Measurements from ENCODE around the gene ZNF524. TPM values are rescaled to one million over a fixed set of nuclear protein-coding genes. Genes with fewer than 3 reads are reported as not detected.
"Not testable (repeated sequence)": the region's sequence is repeated elsewhere in the genome, so short reads cannot be mapped to it uniquely, and the experiment has no call there.

The ZNF524 gene
- polyA plus RNA-seq, 2 donors: 24.6 to 30.5 TPM

GRCh38 chr19:55580628-55581144 lies 19.4 kb upstream of the ZNF524 start, which contains the start of gene ZNF579:
Gene ZNF579 (minus strand): TSS chr19:55580848. CDS start chr19:55579639, 1,209 bp downstream.
- 0 to 1% methylated on average over 16 to 24 of the region's 24 CpGs for WGBS, 2 donors
- Histone ChIP-seq H3K36me3 (ENCODE audit: control insufficient read depth in 2 of 2, insufficient read depth in 2 of 2, low read length in 1 of 2) (peaks cover 4 to 9% of the 10 kb centered on the region in 2 donors), H3K4me1 (ENCODE audit: control insufficient read depth in 2 of 2, insufficient read depth in 2 of 2, low read length in 1 of 2) (peaks cover 0 to 4% of the 10 kb centered on the region in 2 donors), H3K27me3 (ENCODE audit: control insufficient read depth in 1 of 2, insufficient read depth in 2 of 2, low read length in 2 of 2) (no peaks in the 10 kb centered on the region), H3K27ac (ENCODE audit: low read depth in 2 of 2, low read length in 1 of 2) (peak within 1 kb of the TSS; percentile 76 to 83), H3K4me3 (ENCODE audit: low read depth in 1 of 2, low read length in 2 of 2) (peak within 1 kb of the TSS; percentile 68 to 86), H3K9me3 (ENCODE audit: control insufficient read depth in 2 of 2, insufficient read depth in 1 of 2, low read depth in 1 of 2, low read length in 1 of 2) (no peaks in the 10 kb centered on the region)

GRCh38 chr19:55581145-55581822 lies 18.8 kb upstream of the ZNF524 start:
- H3K4me1 ChIP-seq (ENCODE audit: control insufficient read depth in 2 of 2, insufficient read depth in 2 of 2, low read length in 1 of 2): peaks cover 0 to 9% of the 10 kb centered on the region in 2 donors
- 20 to 23% methylated on average over 12 of the region's 12 CpGs for WGBS, 2 donors
- no peaks in the 10 kb centered on the region for H3K9me3 ChIP-seq (ENCODE audit: control insufficient read depth in 2 of 2, insufficient read depth in 1 of 2, low read depth in 1 of 2, low read length in 1 of 2)
- peak overlapping the region; percentile 76 to 83 for H3K27ac ChIP-seq (ENCODE audit: low read depth in 2 of 2, low read length in 1 of 2)
- peak overlapping the region; percentile 68 to 86 for H3K4me3 ChIP-seq (ENCODE audit: low read depth in 1 of 2, low read length in 2 of 2)
- no peaks in the 10 kb centered on the region for H3K27me3 ChIP-seq (ENCODE audit: control insufficient read depth in 1 of 2, insufficient read depth in 2 of 2, low read length in 2 of 2)
- H3K36me3 ChIP-seq (ENCODE audit: control insufficient read depth in 2 of 2, insufficient read depth in 2 of 2, low read length in 1 of 2): peaks cover 4 to 9% of the 10 kb centered on the region in 2 donors

- H3K4me3 ChIP-seq (ENCODE audit: low read depth in 1 of 2, low read length in 2 of 2): no peak overlapping the region
- H3K27ac ChIP-seq (ENCODE audit: low read depth in 2 of 2, low read length in 1 of 2): no peak overlapping the region
- peaks cover 4 to 8% of the 10 kb centered on the region in 2 donors for H3K36me3 ChIP-seq (ENCODE audit: control insufficient read depth in 2 of 2, insufficient read depth in 2 of 2, low read length in 1 of 2)
- peaks cover 1 to 9% of the 10 kb centered on the region in 2 donors for H3K4me1 ChIP-seq (ENCODE audit: control insufficient read depth in 2 of 2, insufficient read depth in 2 of 2, low read length in 1 of 2)
- no peaks in the 10 kb centered on the region for H3K27me3 ChIP-seq (ENCODE audit: control insufficient read depth in 1 of 2, insufficient read depth in 2 of 2, low read length in 2 of 2)
- H3K9me3 ChIP-seq (ENCODE audit: control insufficient read depth in 2 of 2, insufficient read depth in 1 of 2, low read depth in 1 of 2, low read length in 1 of 2): no peaks in the 10 kb centered on the region
- WGBS, 2 donors: 16 to 18% methylated on average over 6 of the region's 6 CpGs
Measured at GRCh38 chr19:55581823-55582223, 18.3 kb upstream of the ZNF524 start.

GRCh38 chr19:55582284-55582683 lies 17.8 kb upstream of the ZNF524 start:
- H3K4me1 ChIP-seq (ENCODE audit: control insufficient read depth in 2 of 2, insufficient read depth in 2 of 2, low read length in 1 of 2); H3K36me3 ChIP-seq (ENCODE audit: control insufficient read depth in 2 of 2, insufficient read depth in 2 of 2, low read length in 1 of 2); H3K4me3 ChIP-seq (ENCODE audit: low read depth in 1 of 2, low read length in 2 of 2); H3K27ac ChIP-seq (ENCODE audit: low read depth in 2 of 2, low read length in 1 of 2); H3K9me3 ChIP-seq (ENCODE audit: control insufficient read depth in 2 of 2, insufficient read depth in 1 of 2, low read depth in 1 of 2, low read length in 1 of 2); H3K27me3 ChIP-seq (ENCODE audit: control insufficient read depth in 1 of 2, insufficient read depth in 2 of 2, low read length in 2 of 2): not testable (repeated sequence)
- WGBS, 2 donors: 63 to 82% methylated on average over 4 of the region's 4 CpGs

GRCh38 chr19:55583897-55584296 lies 16.2 kb upstream of the ZNF524 start:
- not testable (repeated sequence) for H3K27me3 ChIP-seq (ENCODE audit: control insufficient read depth in 1 of 2, insufficient read depth in 2 of 2, low read length in 2 of 2); H3K9me3 ChIP-seq (ENCODE audit: control insufficient read depth in 2 of 2, insufficient read depth in 1 of 2, low read depth in 1 of 2, low read length in 1 of 2); H3K4me1 ChIP-seq (ENCODE audit: control insufficient read depth in 2 of 2, insufficient read depth in 2 of 2, low read length in 1 of 2); H3K4me3 ChIP-seq (ENCODE audit: low read depth in 1 of 2, low read length in 2 of 2); H3K27ac ChIP-seq (ENCODE audit: low read depth in 2 of 2, low read length in 1 of 2); H3K36me3 ChIP-seq (ENCODE audit: control insufficient read depth in 2 of 2, insufficient read depth in 2 of 2, low read length in 1 of 2)
- WGBS, 2 donors: 78 to 84% methylated on average over 8 of the region's 8 CpGs

- Histone ChIP-seq H3K27ac (ENCODE audit: low read depth in 2 of 2, low read length in 1 of 2) (no peak overlapping the region), H3K4me1 (ENCODE audit: control insufficient read depth in 2 of 2, insufficient read depth in 2 of 2, low read length in 1 of 2) (peaks cover 7 to 9% of the 10 kb centered on the region in 2 donors)
- 89 to 90% methylated on average over 11 of the region's 11 CpGs for WGBS, 2 donors
Measured at GRCh38 chr19:55584871-55585270, 15.2 kb upstream of the ZNF524 start.

GRCh38 chr19:55585658-55586339 lies 14.3 kb upstream of the ZNF524 start:
- Histone ChIP-seq H3K27ac (ENCODE audit: low read depth in 2 of 2, low read length in 1 of 2) (no peak overlapping the region), H3K4me1 (ENCODE audit: control insufficient read depth in 2 of 2, insufficient read depth in 2 of 2, low read length in 1 of 2) (peaks cover 7 to 9% of the 10 kb centered on the region in 2 donors), H3K9me3 (ENCODE audit: control insufficient read depth in 2 of 2, insufficient read depth in 1 of 2, low read depth in 1 of 2, low read length in 1 of 2) (no peaks in the 10 kb centered on the region), H3K36me3 (ENCODE audit: control insufficient read depth in 2 of 2, insufficient read depth in 2 of 2, low read length in 1 of 2) (no peaks in the 10 kb centered on the region), H3K27me3 (ENCODE audit: control insufficient read depth in 1 of 2, insufficient read depth in 2 of 2, low read length in 2 of 2) (no peaks in the 10 kb centered on the region), H3K4me3 (ENCODE audit: low read depth in 1 of 2, low read length in 2 of 2) (peak overlapping the region in 1 of 2 donors; percentile 21)
- WGBS, 2 donors: 3% methylated on average over 24 to 36 of the region's 36 CpGs

More at GRCh38 chr19:55584871-55585270, 15.2 kb upstream of the ZNF524 start:
- H3K4me3 ChIP-seq (ENCODE audit: low read depth in 1 of 2, low read length in 2 of 2): no peak overlapping the region
- H3K27me3 ChIP-seq (ENCODE audit: control insufficient read depth in 1 of 2, insufficient read depth in 2 of 2, low read length in 2 of 2): no peaks in the 10 kb centered on the region
- H3K9me3 ChIP-seq (ENCODE audit: control insufficient read depth in 2 of 2, insufficient read depth in 1 of 2, low read depth in 1 of 2, low read length in 1 of 2): no peaks in the 10 kb centered on the region
- H3K36me3 ChIP-seq (ENCODE audit: control insufficient read depth in 2 of 2, insufficient read depth in 2 of 2, low read length in 1 of 2): no peaks in the 10 kb centered on the region

GRCh38 chr19:55586976-55587668 lies 13.0 kb upstream of the ZNF524 start:
- Histone ChIP-seq H3K27ac (ENCODE audit: low read depth in 2 of 2, low read length in 1 of 2) (no peak overlapping the region), H3K36me3 (ENCODE audit: control insufficient read depth in 2 of 2, insufficient read depth in 2 of 2, low read length in 1 of 2) (no peaks in the 10 kb centered on the region), H3K4me3 (ENCODE audit: low read depth in 1 of 2, low read length in 2 of 2) (peak overlapping the region; percentile 27 to 28), H3K27me3 (ENCODE audit: control insufficient read depth in 1 of 2, insufficient read depth in 2 of 2, low read length in 2 of 2) (no peaks in the 10 kb centered on the region), H3K9me3 (ENCODE audit: control insufficient read depth in 2 of 2, insufficient read depth in 1 of 2, low read depth in 1 of 2, low read length in 1 of 2) (no peaks in the 10 kb centered on the region), H3K4me1 (ENCODE audit: control insufficient read depth in 2 of 2, insufficient read depth in 2 of 2, low read length in 1 of 2) (peaks cover 6 to 7% of the 10 kb centered on the region in 2 donors)
- 1 to 2% methylated on average over 40 of the region's 40 CpGs for WGBS, 2 donors

GRCh38 chr19:55588738-55589137 lies 11.3 kb upstream of the ZNF524 start:
- H3K36me3 ChIP-seq (ENCODE audit: control insufficient read depth in 2 of 2, insufficient read depth in 2 of 2, low read length in 1 of 2): peaks cover 0 to 8% of the 10 kb centered on the region in 2 donors
- no peak overlapping the region for H3K4me3 ChIP-seq (ENCODE audit: low read depth in 1 of 2, low read length in 2 of 2)
- no peaks in the 10 kb centered on the region for H3K9me3 ChIP-seq (ENCODE audit: control insufficient read depth in 2 of 2, insufficient read depth in 1 of 2, low read depth in 1 of 2, low read length in 1 of 2)
- peaks cover 5 to 7% of the 10 kb centered on the region in 2 donors for H3K4me1 ChIP-seq (ENCODE audit: control insufficient read depth in 2 of 2, insufficient read depth in 2 of 2, low read length in 1 of 2)
- 91 to 92% methylated on average over 8 of the region's 8 CpGs for WGBS, 2 donors
- no peak overlapping the region for H3K27ac ChIP-seq (ENCODE audit: low read depth in 2 of 2, low read length in 1 of 2)
- no peaks in the 10 kb centered on the region for H3K27me3 ChIP-seq (ENCODE audit: control insufficient read depth in 1 of 2, insufficient read depth in 2 of 2, low read length in 2 of 2)

Measured in esophagus (tissue), 2 donors.